SK-N-SH (cell line): Measurements from ENCODE around the gene IGFBP3. TPM values are rescaled to one million over a fixed set of nuclear protein-coding genes. Genes with fewer than 3 reads are reported as not detected.
A peak's percentile ranks its signal among the peaks of the same experiment; 100 is the strongest.

ENCODE experiments used
- EP300 ChIP-seq, 2 experiments: IDR thresholded peaks; 2 replicates each; pipeline versions ENCODE4 v1.4.0 to v1.6.1; 2012; ENCODE audit warnings: borderline replicate concordance in 1 of 2, low read depth in 1 of 2, low read length in 1 of 2
- FOSL2 ChIP-seq: IDR thresholded peaks from 2 replicates; pipeline ENCODE4 v1.4.0; 2012; ENCODE audit warnings: low read depth, mild to moderate bottlenecking, moderate library complexity, borderline replicate concordance
- FOXJ3 ChIP-seq: sonication (generic); formaldehyde crosslinking; IDR thresholded peaks from 2 replicates; pipeline ENCODE4 v1.5.1; 2020; ENCODE audit warnings: mild to moderate bottlenecking, missing genetic modification reagents
- FOXM1 ChIP-seq: IDR thresholded peaks from 2 replicates; pipeline ENCODE4 v1.4.0; 2012; ENCODE audit warnings: low read depth, mild to moderate bottlenecking
- GABPA ChIP-seq: IDR thresholded peaks from 2 replicates; pipeline ENCODE4 v1.4.0; 2012; ENCODE audit warnings: low read depth, mild to moderate bottlenecking
- GATA2 ChIP-seq: sonication (generic); formaldehyde crosslinking; IDR thresholded peaks from 2 replicates; pipeline ENCODE4 v1.5.0; 2020; ENCODE audit warnings: mild to moderate bottlenecking, missing genetic modification reagents
- JUND ChIP-seq: IDR thresholded peaks from 2 replicates; pipeline ENCODE4 v1.4.0; 2012
- MEF2A ChIP-seq: IDR thresholded peaks from 2 replicates; pipeline ENCODE4 v1.4.0; 2012; ENCODE audit warnings: low read depth, borderline replicate concordance
- MXI1 ChIP-seq: IDR thresholded peaks from 2 replicates; pipeline ENCODE4 v1.6.1; 2012; ENCODE audit warnings: mild to moderate bottlenecking, low read depth, low read length, improper control_type of control experiment
- NRF1 ChIP-seq: IDR thresholded peaks from 2 replicates; pipeline ENCODE4 v1.6.1; 2012; ENCODE audit warnings: low read depth, mild to moderate bottlenecking, low read length
- POLR2AphosphoS5 ChIP-seq: IDR thresholded peaks from 2 replicates; pipeline ENCODE4 v1.6.1; 2012; ENCODE audit warnings: low read depth, low read length
- RAD21 ChIP-seq: IDR thresholded peaks from 2 replicates; pipeline ENCODE4 v1.6.1; 2012; ENCODE audit warnings: mild to moderate bottlenecking, low read length
- REST ChIP-seq: IDR thresholded peaks from 2 replicates; pipeline ENCODE4 v1.6.1; 2012; ENCODE audit warnings: mild to moderate bottlenecking, low read depth, low read length, moderate library complexity
- RXRA ChIP-seq: IDR thresholded peaks from 2 replicates; pipeline ENCODE4 v1.4.0; 2012; ENCODE audit warnings: low read depth, mild to moderate bottlenecking, borderline replicate concordance
- SMC3 ChIP-seq: IDR thresholded peaks from 2 replicates; pipeline ENCODE4 v1.6.1; 2012; ENCODE audit warnings: low read depth, low read length, improper control_type of control experiment
- TCF12 ChIP-seq: IDR thresholded peaks from 2 replicates; pipeline ENCODE4 v1.4.0; 2012
- USF2 ChIP-seq: fragments of 150-350 bp; IDR thresholded peaks from 2 replicates; pipeline ENCODE4 v1.6.1; 2017; ENCODE audit warnings: antibody characterized with exemption, low read length, low read depth, borderline replicate concordance
- polyA plus RNA-seq, 3 experiments: library from polyadenylated mRNA; depleted of rRNA; stranded (reverse); fragments of >200 nt; gene quantifications; 2 replicates each; pipeline ENCODE4 v1.2.3, GENCODE V29; 2012
- TF ChIP-seq, protein P1 (sequence below): fragments of 150-350 bp; IDR thresholded peaks from 2 replicates; pipeline ENCODE4 v1.6.1; 2016; ENCODE audit warnings: mild to moderate bottlenecking, low read depth, low read length
- TF ChIP-seq, protein P2 (sequence below): IDR thresholded peaks from 2 replicates; pipeline ENCODE4 v1.4.0; 2012; ENCODE audit warnings: low read depth, borderline replicate concordance
- TF ChIP-seq, protein P3 (sequence below): IDR thresholded peaks from 2 replicates; pipeline ENCODE4; 2012
- TF ChIP-seq, protein P4 (sequence below): fragments of 200-600 bp; sonication (generic); IDR thresholded peaks from 2 replicates; pipeline ENCODE4 v1.6.1; 2017; ENCODE audit warnings: antibody characterized with exemption, mild to moderate bottlenecking, moderate library complexity

The IGFBP3 gene
- polyA plus RNA-seq, 1 of the 3 experiments (the other 2 are of a cell fraction), result 51.2 TPM

- TF ChIP-seq USF2 (no peak), NRF1 (no peak), GABPA (no peak), FOSL2 (peak; percentile 82), RAD21 (0 out of 2 replicates have a peak, but pooled peaks have one; percentile 14), POLR2AphosphoS5 (no peak), FOXJ3 (CRISPR knock-in tag) (no peak), TCF12 (peak; percentile 78), MEF2A (no peak), EP300 (IDR thresholded peaks at IDR 0.05; ENCODE audit: borderline replicate concordance in 1 of 2, low read depth in 1 of 2, low read length in 1 of 2) (peak in 1 of 2 experiments; percentile 54; a peak in 1 of 4 replicates), RXRA (no peak), FOXM1 (no peak), MXI1 (no peak), GATA2 (CRISPR knock-in tag) (no peak), REST (no peak), JUND (peak; percentile 71), SMC3 (no peak)
- TF ChIP-seq, protein P1, sequence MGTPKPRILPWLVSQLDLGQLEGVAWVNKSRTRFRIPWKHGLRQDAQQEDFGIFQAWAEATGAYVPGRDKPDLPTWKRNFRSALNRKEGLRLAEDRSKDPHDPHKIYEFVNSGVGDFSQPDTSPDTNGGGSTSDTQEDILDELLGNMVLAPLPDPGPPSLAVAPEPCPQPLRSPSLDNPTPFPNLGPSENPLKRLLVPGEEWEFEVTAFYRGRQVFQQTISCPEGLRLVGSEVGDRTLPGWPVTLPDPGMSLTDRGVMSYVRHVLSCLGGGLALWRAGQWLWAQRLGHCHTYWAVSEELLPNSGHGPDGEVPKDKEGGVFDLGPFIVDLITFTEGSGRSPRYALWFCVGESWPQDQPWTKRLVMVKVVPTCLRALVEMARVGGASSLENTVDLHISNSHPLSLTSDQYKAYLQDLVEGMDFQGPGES, result no peak
- TF ChIP-seq, protein P2, sequence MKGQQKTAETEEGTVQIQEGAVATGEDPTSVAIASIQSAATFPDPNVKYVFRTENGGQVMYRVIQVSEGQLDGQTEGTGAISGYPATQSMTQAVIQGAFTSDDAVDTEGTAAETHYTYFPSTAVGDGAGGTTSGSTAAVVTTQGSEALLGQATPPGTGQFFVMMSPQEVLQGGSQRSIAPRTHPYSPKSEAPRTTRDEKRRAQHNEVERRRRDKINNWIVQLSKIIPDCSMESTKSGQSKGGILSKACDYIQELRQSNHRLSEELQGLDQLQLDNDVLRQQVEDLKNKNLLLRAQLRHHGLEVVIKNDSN, result no peak
- TF ChIP-seq, protein P3, sequence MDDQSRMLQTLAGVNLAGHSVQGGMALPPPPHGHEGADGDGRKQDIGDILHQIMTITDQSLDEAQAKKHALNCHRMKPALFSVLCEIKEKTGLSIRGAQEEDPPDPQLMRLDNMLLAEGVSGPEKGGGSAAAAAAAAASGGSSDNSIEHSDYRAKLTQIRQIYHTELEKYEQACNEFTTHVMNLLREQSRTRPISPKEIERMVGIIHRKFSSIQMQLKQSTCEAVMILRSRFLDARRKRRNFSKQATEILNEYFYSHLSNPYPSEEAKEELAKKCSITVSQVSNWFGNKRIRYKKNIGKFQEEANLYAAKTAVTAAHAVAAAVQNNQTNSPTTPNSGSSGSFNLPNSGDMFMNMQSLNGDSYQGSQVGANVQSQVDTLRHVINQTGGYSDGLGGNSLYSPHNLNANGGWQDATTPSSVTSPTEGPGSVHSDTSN, result peak; percentile 75
- TF ChIP-seq, protein P4, sequence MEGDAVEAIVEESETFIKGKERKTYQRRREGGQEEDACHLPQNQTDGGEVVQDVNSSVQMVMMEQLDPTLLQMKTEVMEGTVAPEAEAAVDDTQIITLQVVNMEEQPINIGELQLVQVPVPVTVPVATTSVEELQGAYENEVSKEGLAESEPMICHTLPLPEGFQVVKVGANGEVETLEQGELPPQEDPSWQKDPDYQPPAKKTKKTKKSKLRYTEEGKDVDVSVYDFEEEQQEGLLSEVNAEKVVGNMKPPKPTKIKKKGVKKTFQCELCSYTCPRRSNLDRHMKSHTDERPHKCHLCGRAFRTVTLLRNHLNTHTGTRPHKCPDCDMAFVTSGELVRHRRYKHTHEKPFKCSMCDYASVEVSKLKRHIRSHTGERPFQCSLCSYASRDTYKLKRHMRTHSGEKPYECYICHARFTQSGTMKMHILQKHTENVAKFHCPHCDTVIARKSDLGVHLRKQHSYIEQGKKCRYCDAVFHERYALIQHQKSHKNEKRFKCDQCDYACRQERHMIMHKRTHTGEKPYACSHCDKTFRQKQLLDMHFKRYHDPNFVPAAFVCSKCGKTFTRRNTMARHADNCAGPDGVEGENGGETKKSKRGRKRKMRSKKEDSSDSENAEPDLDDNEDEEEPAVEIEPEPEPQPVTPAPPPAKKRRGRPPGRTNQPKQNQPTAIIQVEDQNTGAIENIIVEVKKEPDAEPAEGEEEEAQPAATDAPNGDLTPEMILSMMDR, result peak; percentile 30; the same call in 1 of the 2 replicates
These were observed 3.2 kb upstream of the IGFBP3 start (continued) for GRCh38 chr7:45924283-45924682.
